GM18951 (cell line): ENCODE data around the gene CHDH.

ENCODE experiments used
- POLR2A ChIP-seq: IDR thresholded peaks from 4 replicates; pipeline ENCODE4 v1.6.1; 2011; ENCODE audit warnings: mild to moderate bottlenecking; ENCODE audit not compliant: insufficient read length, insufficient read depth; ENCODE audit errors: extremely low read depth
- in situ Hi-C: fragments of 300-500 bp; cut with MboI; formaldehyde crosslinking; loops from one replicate; pipeline ENCODE4 v1.12.0; 2022; ENCODE audit warnings: low sequenced_read_pairs, mixed read lengths, inconsistent platforms; ENCODE audit not compliant: unreplicated experiment

The CHDH gene

GRCh38 chr3:53865732-53866499 is 19.7 kb upstream of the CHDH start:
- in situ Hi-C loops = no loop called here
- TF ChIP-seq POLR2A = no peak

- in situ Hi-C loops = no loop called here
- no peak for TF ChIP-seq POLR2A
Measured at GRCh38 chr3:53863145-53863544, 16.9 kb upstream of the CHDH start.

- TF ChIP-seq POLR2A = no peak
- in situ Hi-C loops = no loop called here
Measured at GRCh38 chr3:53862241-53862640, 16.0 kb upstream of the CHDH start.

GRCh38 chr3:53860196-53860595 is 14.0 kb upstream of the CHDH start:
- in situ Hi-C loops = no loop called here
- no peak for TF ChIP-seq POLR2A

- in situ Hi-C loops = no loop called here
- TF ChIP-seq POLR2A = no peak
Measured at GRCh38 chr3:53859178-53859577, 13.0 kb upstream of the CHDH start.

- TF ChIP-seq POLR2A = no peak
- in situ Hi-C loops = no loop called here
Measured at GRCh38 chr3:53858096-53858741, 12.0 kb upstream of the CHDH start.

- in situ Hi-C loops = no loop called here
- no peak for TF ChIP-seq POLR2A
Measured at GRCh38 chr3:53856964-53857363, 10.7 kb upstream of the CHDH start.

GRCh38 chr3:53850895-53851294 is 4.7 kb upstream of the CHDH start:
- in situ Hi-C loops = no loop called here
- no peak for TF ChIP-seq POLR2A

- TF ChIP-seq POLR2A = no peak
- in situ Hi-C loops = no loop called here
Measured at GRCh38 chr3:53849916-53850315, 3.7 kb upstream of the CHDH start.

- no peak for TF ChIP-seq POLR2A
- in situ Hi-C loops = no loop called here
Measured at GRCh38 chr3:53846851-53847155, 584 bp upstream of the CHDH start.

GRCh38 chr3:53845881-53846133 is 412 bp downstream of the CHDH start:
- in situ Hi-C loops = no loop called here
- TF ChIP-seq POLR2A = no peak

- TF ChIP-seq POLR2A = no peak
Measured at GRCh38 chr3:53845103-53845880, 927 bp downstream of the CHDH start.

GRCh38 chr3:53844262-53845102 is 1.7 kb downstream of the CHDH start:
- in situ Hi-C loops = no loop called here
- no peak for TF ChIP-seq POLR2A

More at GRCh38 chr3:53845103-53845880, 927 bp downstream of the CHDH start:
- in situ Hi-C loops = no loop called here
